Naive B cell (primary cell): ENCODE results near the gene TCEAL3. TPM values are rescaled to one million over a fixed set of nuclear protein-coding genes. Genes with fewer than 3 reads are reported as not detected.
"Not testable (repeated sequence)": the region's sequence is repeated elsewhere in the genome, so short reads cannot be mapped to it uniquely, and the experiment has no call there.

Experiments
- ATAC-seq, 2 donors: fragments of 150-1000 bp; cut with Tn5 transposase; 2 replicates each; pipeline ENCODE4 v1.10.0; 2021; ENCODE audit warnings: low read depth in 2 of 2, mild to moderate bottlenecking in 2 of 2, moderate library complexity in 2 of 2
- DNase-seq: peaks from one replicate; pipeline ENCODE4 v3.0.0; 2022
- H3K27ac Mint-ChIP-seq, 6 donors: one replicate each; pipeline ENCODE4 v1.8.0; 2020 to 2022; ENCODE audit warnings: mild to moderate bottlenecking in 6 of 6, mixed read lengths in 6 of 6, moderate library complexity in 5 of 6, inconsistent platforms in 2 of 6
- H3K27me3 Mint-ChIP-seq, 3 donors: one replicate each; pipeline ENCODE4 v1.8.0; 2021 to 2022; ENCODE audit warnings: mixed read lengths in 3 of 3, mild to moderate bottlenecking in 1 of 3
- H3K36me3 Mint-ChIP-seq, 2 donors: one replicate each; pipeline ENCODE4 v1.8.0; 2020 to 2022; ENCODE audit warnings: mixed read lengths in 2 of 2, inconsistent platforms in 1 of 2, mild to moderate bottlenecking in 1 of 2
- H3K4me1 Mint-ChIP-seq, 3 donors: one replicate each; pipeline ENCODE4 v1.8.0; 2020 to 2022; ENCODE audit warnings: mixed read lengths in 3 of 3, inconsistent platforms in 1 of 3, mild to moderate bottlenecking in 1 of 3, moderate library complexity in 1 of 3
- H3K4me3 Mint-ChIP-seq, 8 donors: one replicate each; pipeline ENCODE4 v1.8.0; 2020 to 2022; ENCODE audit warnings: mild to moderate bottlenecking in 8 of 8, mixed read lengths in 8 of 8, moderate library complexity in 8 of 8, inconsistent platforms in 2 of 8
- H3K9me3 Mint-ChIP-seq, 7 donors: one replicate each; pipeline ENCODE4 v1.8.0; 2020 to 2022; ENCODE audit warnings: mixed read lengths in 7 of 7, mild to moderate bottlenecking in 5 of 7, inconsistent platforms in 2 of 7, moderate library complexity in 1 of 7
- polyA plus RNA-seq, 6 donors: library from polyadenylated mRNA; unstranded; fragments of 300-500 nt; fragmentation: Illumina TruSeq; gene quantifications; one replicate each; pipeline ENCODE4 v1.2.3, GENCODE V29; 2021; ENCODE audit warnings: low read depth in 6 of 6

Gene TCEAL3
- polyA plus RNA-seq, 6 donors from 2014 or later: 3.5 to 8.0 (median 5.3) TPM

DNA sequence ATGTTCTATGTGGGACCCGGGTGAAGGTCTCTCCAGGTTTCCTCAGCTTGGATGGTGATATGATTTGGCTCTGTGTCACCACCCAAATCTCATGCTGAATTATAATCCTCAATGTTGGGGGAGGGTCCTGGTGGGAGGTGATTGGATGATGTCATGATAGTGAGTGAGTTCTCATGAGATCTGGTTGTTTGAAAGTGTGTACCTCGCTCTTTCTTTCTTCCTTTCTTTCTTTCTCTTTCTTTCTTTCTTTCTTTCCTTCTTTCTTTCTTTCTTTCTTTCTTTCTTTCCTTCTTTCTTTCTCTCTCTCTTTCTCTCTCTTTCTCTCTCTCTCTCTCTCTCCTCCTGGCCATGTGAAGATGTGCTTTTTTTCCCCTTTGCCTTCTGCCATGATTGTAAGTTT is 51.7 kb downstream of the TCEAL3 start:
- H3K4me1 Mint-ChIP-seq, H3K36me3 Mint-ChIP-seq, H3K27ac Mint-ChIP-seq, H3K9me3 Mint-ChIP-seq, ATAC-seq, H3K4me3 Mint-ChIP-seq, DNase-seq: not testable (repeated sequence)
- peaks cover 21 to 40% (median 24%) of the 10 kb centered on the region in 3 donors for H3K27me3 Mint-ChIP-seq

Other genes with a start within 250 kb of the TCEAL3 start
- 1 to 10 TPM; 1.9 to 4.0 (median 2.8) TPM for gene BEX3, start 231.4 kb upstream of the TCEAL3 start, polyA plus RNA-seq
- not detected for gene RAB40A, start 88.5 kb upstream of the TCEAL3 start, polyA plus RNA-seq
- gene TCEAL4, start 22.4 kb upstream of the TCEAL3 start, polyA plus RNA-seq: 10 to 100 TPM; 12.0 to 23.0 (median 16.0) TPM
- gene TCEAL1, start 21.0 kb downstream of the TCEAL3 start, polyA plus RNA-seq: 10 to 100 TPM; 23.2 to 74.4 (median 26.0) TPM
- gene MORF4L2, start 78.7 kb downstream of the TCEAL3 start, polyA plus RNA-seq: 10 to 100 TPM; 56.4 to 82.9 (median 73.1) TPM
- gene TMEM31, start 102.9 kb downstream of the TCEAL3 start, polyA plus RNA-seq: under 1 TPM in 2 of 6 donors, not detected in 4; 0.58 to 1.00 TPM
- gene PLP1, start 168.9 kb downstream of the TCEAL3 start, polyA plus RNA-seq: not detected
- gene RAB9B, start 224.3 kb downstream of the TCEAL3 start, polyA plus RNA-seq: under 1 TPM; 0.10 to 0.73 (median 0.22) TPM